H1 (cell line): Measurements from ENCODE around the gene PEX13. TPM values are rescaled to one million over a fixed set of nuclear protein-coding genes. Genes with fewer than 3 reads are reported as not detected.

Source experiments
- CTCF ChIA-PET: fragments of 300-600 bp; sonication (Branson Sonifier 250); formaldehyde crosslinking; loops from one replicate; lab custom pipeline; 2021; ENCODE audit not compliant: partially characterized antibody; lab: Charles Lee
- POLR2A ChIA-PET: fragments of 300-600 bp; sonication (Branson Sonifier 250); formaldehyde crosslinking; loops from one replicate; lab custom pipeline; 2021; ENCODE audit warnings: inconsistent platforms; ENCODE audit not compliant: partially characterized antibody; lab: Charles Lee
- DNase-seq, 2 experiments: peaks; one replicate each; pipeline versions ENCODE4 v3.0.0 to v3.0.0-alpha.2; 2010 to 2022; ENCODE audit warnings: low spot score in 2 of 2, low read depth in 1 of 2, mixed read lengths in 1 of 2
- FAIRE-seq: peaks from 2 replicates; lab custom pipeline; 2011; peaks lifted over from hg19 to GRCh38; lab: Jason Lieb, UNC
- H2AFZ ChIP-seq: 2 replicates; pipeline ENCODE4 v1.8.1; 2012; ENCODE audit warnings: low read length, inconsistent platforms
- H2AK5ac ChIP-seq: 2 replicates; pipeline ENCODE4 v1.6.1; 2013; ENCODE audit warnings: low read depth, low read length
- H2BK120ac ChIP-seq: replicated peaks from 2 replicates; pipeline ENCODE3; 2013; ENCODE audit warnings: low read depth, low read length, inconsistent platforms
- H2BK12ac ChIP-seq: 2 replicates; pipeline ENCODE4 v1.6.1; 2013; ENCODE audit warnings: low read depth, low read length
- H2BK15ac ChIP-seq: 2 replicates; pipeline ENCODE4 v1.6.1; 2013; ENCODE audit warnings: low read length
- H2BK20ac ChIP-seq: 2 replicates; pipeline ENCODE4 v1.6.1; 2013; ENCODE audit warnings: low read length
- H2BK5ac ChIP-seq: 2 replicates; pipeline ENCODE4 v1.6.1; 2013; ENCODE audit warnings: low read depth, low read length
- H3K14ac ChIP-seq: 2 replicates; pipeline ENCODE4 v1.6.1; 2013; ENCODE audit warnings: inconsistent platforms; ENCODE audit not compliant: insufficient read length
- H3K18ac ChIP-seq: 2 replicates; pipeline ENCODE4 v1.6.1; 2013; ENCODE audit warnings: low read length; ENCODE audit errors: extremely low read depth
- H3K23ac ChIP-seq: 2 replicates; pipeline ENCODE4 v1.6.1; 2013; ENCODE audit warnings: inconsistent platforms; ENCODE audit not compliant: insufficient read length
- H3K23me2 ChIP-seq: 2 replicates; pipeline ENCODE4 v1.6.1; 2013; ENCODE audit warnings: low read depth, low read length
- H3K27ac ChIP-seq: 2 replicates; pipeline ENCODE4 v1.6.1; 2011; ENCODE audit warnings: low read depth, low read length, inconsistent platforms
- H3K27me3 ChIP-seq, 4 experiments: replicated peaks in 1 of 4; 1 replicate in 1 of 4; 2 replicates in 3 of 4; pipeline versions ENCODE4 v1.6.1 to v1.8.1; 2011 to 2013; ENCODE audit warnings: low read length in 3 of 4, mild to moderate bottlenecking in 3 of 4, inconsistent platforms in 2 of 4, mixed read lengths in 2 of 4, moderate library complexity in 1 of 4; ENCODE audit not compliant: control insufficient read depth in 3 of 4, insufficient read depth in 3 of 4; ENCODE audit errors: extremely low read depth in 1 of 4
- H3K36me3 ChIP-seq, 4 experiments: 2 replicates each; pipeline versions ENCODE4 v1.6.1 to v1.8.1; 2011 to 2013; ENCODE audit warnings: mild to moderate bottlenecking in 4 of 4, low read length in 3 of 4, moderate library complexity in 2 of 4, control low read depth in 1 of 4, inconsistent platforms in 1 of 4; ENCODE audit not compliant: insufficient read depth in 4 of 4, control insufficient read depth in 2 of 4
- H3K4ac ChIP-seq: replicated peaks from 2 replicates; pipeline ENCODE3; 2013; ENCODE audit warnings: low read length, low read depth, mixed read lengths, inconsistent platforms; ENCODE audit not compliant: insufficient read length
- H3K4me1 ChIP-seq, 4 experiments: replicated peaks in 1 of 4; 1 replicate in 1 of 4; 2 replicates in 3 of 4; pipeline versions ENCODE4 v1.6.1 to v1.8.1; 2011 to 2013; ENCODE audit warnings: low read length in 3 of 4, inconsistent platforms in 2 of 4, mixed read lengths in 1 of 4; ENCODE audit not compliant: insufficient read depth in 4 of 4, control insufficient read depth in 3 of 4
- H3K4me2 ChIP-seq, 2 experiments: 2 replicates each; pipeline versions ENCODE4 v1.6.1 to v1.8.1; 2011 to 2013; ENCODE audit warnings: low read depth in 2 of 2, low read length in 2 of 2, control low read depth in 1 of 2, inconsistent platforms in 1 of 2, mild to moderate bottlenecking in 1 of 2; ENCODE audit not compliant: insufficient read depth in 1 of 2
- H3K4me3 ChIP-seq, 4 experiments: fragments of 200-600, 300-600 bp in 1 of 4; sonication (generic), shearing (Covaris generic), sonication (Bioruptor Twin) in 1 of 4; 2 replicates each; pipeline versions ENCODE4 v1.5.1 to v1.8.1; 2011 to 2016; ENCODE audit warnings: low read length in 4 of 4, low read depth in 3 of 4, control low read depth in 2 of 4, inconsistent platforms in 2 of 4, mild to moderate bottlenecking in 2 of 4, mixed read lengths in 1 of 4, moderate library complexity in 1 of 4; ENCODE audit not compliant: insufficient read depth in 2 of 4; ENCODE audit errors: extremely low read depth in 1 of 4
- H3K56ac ChIP-seq: replicated peaks from 2 replicates; pipeline ENCODE3; 2013; ENCODE audit warnings: low read depth, mild to moderate bottlenecking, mixed read lengths, low read length, inconsistent platforms; ENCODE audit not compliant: insufficient read length
- H3K79me1 ChIP-seq: 2 replicates; pipeline ENCODE4 v1.6.1; 2013; ENCODE audit warnings: low read depth, low read length, control low read depth
- H3K79me2 ChIP-seq, 2 experiments: 2 replicates each; pipeline versions ENCODE4 v1.6.1 to v1.8.1; 2012 to 2013; ENCODE audit warnings: low read length in 2 of 2, mild to moderate bottlenecking in 2 of 2, inconsistent platforms in 1 of 2; ENCODE audit not compliant: insufficient read depth in 2 of 2, control insufficient read depth in 1 of 2
- H3K9ac ChIP-seq, 4 experiments: replicated peaks in 1 of 4; 1 replicate in 1 of 4; 2 replicates in 3 of 4; pipeline versions ENCODE4 v1.6.1 to v1.8.1; 2011 to 2013; ENCODE audit warnings: low read depth in 3 of 4, low read length in 3 of 4, control low read depth in 2 of 4, mild to moderate bottlenecking in 2 of 4, moderate library complexity in 2 of 4, inconsistent platforms in 1 of 4; ENCODE audit errors: extremely low read depth in 1 of 4
- H3K9me3 ChIP-seq, 2 experiments: 2 replicates each; pipeline versions ENCODE4 v1.6.1 to v1.8.1; 2012 to 2013; ENCODE audit warnings: mild to moderate bottlenecking in 2 of 2, moderate library complexity in 2 of 2, control low read depth in 1 of 2, inconsistent platforms in 1 of 2, low read depth in 1 of 2, low read length in 1 of 2, mixed read lengths in 1 of 2; ENCODE audit not compliant: insufficient read depth in 2 of 2
- H4K20me1 ChIP-seq, 2 experiments: replicated peaks in 1 of 2; 2 replicates each; pipeline versions ENCODE3 to v1.8.1; 2011 to 2013; ENCODE audit warnings: inconsistent platforms in 2 of 2, low read length in 2 of 2, mild to moderate bottlenecking in 1 of 2; ENCODE audit not compliant: insufficient read depth in 2 of 2, control insufficient read depth in 1 of 2
- H4K5ac ChIP-seq: 2 replicates; pipeline ENCODE4 v1.6.1; 2013; ENCODE audit warnings: low read length, low read depth, mixed read lengths, inconsistent platforms; ENCODE audit not compliant: insufficient read length
- H4K8ac ChIP-seq: 2 replicates; pipeline ENCODE4 v1.8.0; 2013; ENCODE audit warnings: mild to moderate bottlenecking, moderate library complexity, low read length, inconsistent platforms; ENCODE audit not compliant: insufficient read depth; ENCODE audit errors: extremely low read depth
- H4K91ac ChIP-seq: replicated peaks from 2 replicates; pipeline ENCODE3; 2013; ENCODE audit warnings: low read length, mixed read lengths, inconsistent platforms; ENCODE audit not compliant: insufficient read length
- ASH2L ChIP-seq: fragments of 200-600, 300-600 bp; sonication (generic); IDR thresholded peaks from one replicate; pipeline ENCODE4 v1.7.1; 2017; ENCODE audit warnings: low read length
- BRCA1 ChIP-seq: IDR thresholded peaks from 2 replicates; pipeline ENCODE4 v1.6.1; 2012; ENCODE audit warnings: low read depth, low read length, improper control_type of control experiment
- CBX8 ChIP-seq: fragments of 300-800, 300-1000 bp; sonication (generic); IDR thresholded peaks from 2 replicates; pipeline ENCODE4 v1.7.1; 2016; ENCODE audit warnings: low read depth, low read length, borderline replicate concordance
- EZH2 ChIP-seq: fragments of 200-600 bp; sonication (generic); IDR thresholded peaks from 2 replicates; pipeline ENCODE4 v1.7.1; 2012; ENCODE audit warnings: low read depth, mild to moderate bottlenecking, moderate library complexity, low read length, inconsistent platforms; ENCODE audit not compliant: severe bottlenecking
- KDM4A ChIP-seq: IDR thresholded peaks from one replicate; pipeline ENCODE4 v1.7.1; 2012; ENCODE audit warnings: low read depth, mild to moderate bottlenecking, moderate library complexity, low read length, inconsistent platforms; ENCODE audit not compliant: severe bottlenecking
- NANOG ChIP-seq: IDR thresholded peaks from 2 replicates; pipeline ENCODE4 v1.6.1; 2011; ENCODE audit warnings: low read length, low read depth, mild to moderate bottlenecking, inconsistent platforms; ENCODE audit not compliant: insufficient read depth, poor library complexity, severe bottlenecking
- RBBP5 ChIP-seq: IDR thresholded peaks from 2 replicates; pipeline ENCODE4 v1.7.1; 2012; ENCODE audit warnings: low read depth, mild to moderate bottlenecking, inconsistent platforms, low read length, moderate library complexity, borderline replicate concordance
- SUZ12 ChIP-seq: fragments of 200-600 bp; sonication (generic); IDR thresholded peaks from 2 replicates; pipeline ENCODE4 v1.6.1; 2012; ENCODE audit warnings: mild to moderate bottlenecking, inconsistent platforms, low read length, moderate library complexity, mixed read lengths
- TBP ChIP-seq: IDR thresholded peaks from 2 replicates; pipeline ENCODE4 v1.6.1; 2011; ENCODE audit warnings: low read depth, low read length, improper control_type of control experiment
- TCF12 ChIP-seq: IDR thresholded peaks from 2 replicates; pipeline ENCODE4 v1.6.1; 2011; ENCODE audit warnings: low read depth, mild to moderate bottlenecking, low read length
- ZNF274 ChIP-seq: IDR thresholded peaks from 2 replicates; pipeline ENCODE4 v1.7.0; 2012; ENCODE audit warnings: low read length, borderline replicate concordance; ENCODE audit errors: extremely low read depth
- WGBS, 2 experiments: shearing (Covaris generic) in 1 of 2; methylation state at CpG; one replicate each; pipeline versions ENCODE4 v1.1.6 to v1.1.7; 2013 to 2015; ENCODE audit warnings: low lambda C conversion rate in 2 of 2, mixed read lengths in 2 of 2, inconsistent platforms in 1 of 2, low coverage in 1 of 2, missing lambda C conversion rate in 1 of 2; ENCODE audit not compliant: insufficient replicate concordance in 2 of 2, insufficient coverage in 1 of 2, insufficient read length in 1 of 2; ENCODE audit errors: extremely low coverage in 1 of 2, missing lambda C conversion rate in 1 of 2; 5-methylcytosine and 5-hydroxymethylcytosine counted together
- polyA plus RNA-seq, 7 experiments: library from polyadenylated mRNA; depleted of rRNA in 3 of 7; stranded (reverse) in 5 of 7; unstranded in 2 of 7; fragments of >200 nt in 5 of 7; fragments of 200-250 nt in 2 of 7; gene quantifications; 1 replicate in 5 of 7; 2 replicates in 1 of 7; 4 replicates in 1 of 7; pipeline versions ENCODE4 v1.2.1 to v1.2.3, GENCODE V29; 2011 to 2013; ENCODE audit warnings: missing spikeins in 2 of 7, mixed read lengths in 2 of 7
- total RNA-seq: library from RNA; stranded (reverse); fragmentation: NEBNext Ultra II Directional; extraction: Animal tissue kit (Norgen Biotek cat#: 25700); gene quantifications from 2 replicates; pipeline ENCODE4 v1.2.1, GENCODE V29; 2021
- TF ChIP-seq, protein P1 (sequence below), 3 experiments: IDR thresholded peaks; 1 replicate in 2 of 3; 2 replicates in 1 of 3; pipeline versions ENCODE4 v1.5.1 to v1.6.1; 2011; ENCODE audit warnings: low read length in 3 of 3, mild to moderate bottlenecking in 3 of 3, inconsistent platforms in 2 of 3, low read depth in 1 of 3, moderate library complexity in 1 of 3; ENCODE audit not compliant: insufficient read depth in 1 of 3; ENCODE audit errors: control extremely low read depth in 1 of 3

Gene PEX13
- total and polyA plus RNA-seq, 2 of the 8 experiments (the other 6 are each of a cell fraction or from before 2014, with no cell fraction given), result 16.8 to 22.3 TPM

- no peaks in the 10 kb centered on the region for H3K27me3 ChIP-seq
- ChIA-PET POLR2A (no interaction called here), CTCF (interaction anchor here (0.6 to 1.7 kb wide), 3 partner anchors 12 to 181 kb away, joined by 3 to 12 read pairs (median 3); no protein-coding TSS in a partner anchor)
- no peaks in the 10 kb centered on the region for H3K79me1 ChIP-seq
- no peaks in the 10 kb centered on the region for H3K79me2 ChIP-seq
- H2AFZ ChIP-seq, result no peak overlapping the region
- no peak overlapping the region for H2BK120ac ChIP-seq
- H3K4me3 ChIP-seq, result no peak overlapping the region
- H3K18ac ChIP-seq, result no peak overlapping the region
- H3K23me2 ChIP-seq, result no peaks in the 10 kb centered on the region
- H4K20me1 ChIP-seq, result no peaks in the 10 kb centered on the region
- peaks cover 5% of the 10 kb centered on the region in 2 experiments; a peak in 3 of 4 replicates for H3K9me3 ChIP-seq
- H4K8ac ChIP-seq, result no peak overlapping the region
- H2BK12ac ChIP-seq, result no peak overlapping the region
- FAIRE-seq, result no peak
- H2BK5ac ChIP-seq, result no peak overlapping the region
- TF ChIP-seq, protein P1, sequence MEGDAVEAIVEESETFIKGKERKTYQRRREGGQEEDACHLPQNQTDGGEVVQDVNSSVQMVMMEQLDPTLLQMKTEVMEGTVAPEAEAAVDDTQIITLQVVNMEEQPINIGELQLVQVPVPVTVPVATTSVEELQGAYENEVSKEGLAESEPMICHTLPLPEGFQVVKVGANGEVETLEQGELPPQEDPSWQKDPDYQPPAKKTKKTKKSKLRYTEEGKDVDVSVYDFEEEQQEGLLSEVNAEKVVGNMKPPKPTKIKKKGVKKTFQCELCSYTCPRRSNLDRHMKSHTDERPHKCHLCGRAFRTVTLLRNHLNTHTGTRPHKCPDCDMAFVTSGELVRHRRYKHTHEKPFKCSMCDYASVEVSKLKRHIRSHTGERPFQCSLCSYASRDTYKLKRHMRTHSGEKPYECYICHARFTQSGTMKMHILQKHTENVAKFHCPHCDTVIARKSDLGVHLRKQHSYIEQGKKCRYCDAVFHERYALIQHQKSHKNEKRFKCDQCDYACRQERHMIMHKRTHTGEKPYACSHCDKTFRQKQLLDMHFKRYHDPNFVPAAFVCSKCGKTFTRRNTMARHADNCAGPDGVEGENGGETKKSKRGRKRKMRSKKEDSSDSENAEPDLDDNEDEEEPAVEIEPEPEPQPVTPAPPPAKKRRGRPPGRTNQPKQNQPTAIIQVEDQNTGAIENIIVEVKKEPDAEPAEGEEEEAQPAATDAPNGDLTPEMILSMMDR (IDR thresholded peaks at IDR 0.05; ENCODE audit: control extremely low read depth in 1 of 3, insufficient read depth in 1 of 3, low read depth in 1 of 3, low read length in 3 of 3), result no peak
- TF ChIP-seq TCF12, result no peak
- TF ChIP-seq ZNF274, result no peak
- no peak for TF ChIP-seq EZH2
- TF ChIP-seq SUZ12, result no peak
- no peak for TF ChIP-seq ASH2L
- TF ChIP-seq TBP, result no peak
- TF ChIP-seq NANOG, result no peak
- TF ChIP-seq RBBP5, result no peak
- no peak for TF ChIP-seq KDM4A
- no peak for TF ChIP-seq BRCA1
- TF ChIP-seq CBX8, result no peak
- TF ChIP-seq, all 59 proteins: peak for 0
- Histone ChIP-seq H3K14ac (no peak overlapping the region), H3K27ac (no peak overlapping the region), H3K4me1 (no peaks in the 10 kb centered on the region), H4K5ac (no peak overlapping the region), H2BK20ac (no peak overlapping the region), H3K23ac (no peak overlapping the region), H3K4me2 (no peak overlapping the region), H2AK5ac (no peak overlapping the region), H4K91ac (no peak overlapping the region), H3K36me3 (no peaks in the 10 kb centered on the region), H3K56ac (no peak overlapping the region), H3K9ac (no peak overlapping the region), H2BK15ac (no peak overlapping the region), H3K4ac (no peak overlapping the region)
- WGBS, 2 experiments, result 84% methylated on average over 2 of the region's 2 CpGs; no CpG with 5 or more reads in 1 of the 2 experiments
- no peak for DNase-seq
These were observed 30.5 kb upstream of the PEX13 start for GRCh38 chr2:60987041-60987440.
